WTC11 (cell line): Measurements from ENCODE around the gene GGCT. TPM values are rescaled to one million over a fixed set of nuclear protein-coding genes. Genes with fewer than 3 reads are reported as not detected.

Source experiments
- ATAC-seq: fragments of 200-7000 bp; cut with Tn5 transposase; 2 replicates; pipeline ENCODE4 v1.10.0; 2021; ENCODE audit warnings: mild to moderate bottlenecking, moderate library complexity
- CTCF ChIA-PET: fragments of 300-600 bp; sonication (Branson Sonifier 250); formaldehyde crosslinking; loops from one replicate; lab custom pipeline; 2021; ENCODE audit warnings: antibody characterized with exemption; lab: Charles Lee
- POLR2A ChIA-PET: fragments of 350-600 bp; sonication (Branson Sonifier 250); formaldehyde crosslinking; loops from one replicate; lab custom pipeline; 2021; ENCODE audit warnings: antibody characterized with exemption; lab: Charles Lee
- DNase-seq: peaks from one replicate; pipeline ENCODE4 v3.0.0; 2021; ENCODE audit warnings: low spot score
- H3K27ac Mint-ChIP-seq: 2 replicates; pipeline ENCODE4 v1.8.0; 2021; ENCODE audit warnings: mixed read lengths
- H3K27me3 Mint-ChIP-seq: 2 replicates; pipeline ENCODE4 v1.8.0; 2021; ENCODE audit warnings: low read depth, mild to moderate bottlenecking, moderate library complexity, mixed read lengths
- H3K36me3 Mint-ChIP-seq: 2 replicates; pipeline ENCODE4 v1.8.0; 2021; ENCODE audit warnings: mixed read lengths
- H3K4me1 Mint-ChIP-seq: 2 replicates; pipeline ENCODE4 v1.8.0; 2022; ENCODE audit warnings: mixed read lengths
- H3K4me3 Mint-ChIP-seq: 2 replicates; pipeline ENCODE4 v1.8.0; 2021; ENCODE audit warnings: mild to moderate bottlenecking, moderate library complexity, mixed read lengths
- H3K9me3 Mint-ChIP-seq: 2 replicates; pipeline ENCODE4 v1.8.0; 2021; ENCODE audit warnings: mixed read lengths
- CREB1 ChIP-seq: sonication (generic); formaldehyde crosslinking; IDR thresholded peaks from 2 replicates; pipeline ENCODE4 v1.8.0; 2023; ENCODE audit warnings: mild to moderate bottlenecking, missing genetic modification reagents
- ELF4 ChIP-seq: sonication (generic); formaldehyde crosslinking; IDR thresholded peaks from 2 replicates; pipeline ENCODE4 v1.8.1; 2022; ENCODE audit warnings: low read depth, mild to moderate bottlenecking, moderate library complexity, missing genetic modification reagents
- ESRRA ChIP-seq: sonication (generic); formaldehyde crosslinking; IDR thresholded peaks from 2 replicates; pipeline ENCODE4 v1.8.1; 2022; ENCODE audit warnings: mild to moderate bottlenecking, missing genetic modification reagents, borderline replicate concordance
- FOXJ3 ChIP-seq: sonication (generic); formaldehyde crosslinking; IDR thresholded peaks from 2 replicates; pipeline ENCODE4 v1.9.0; 2021; ENCODE audit warnings: missing genetic modification reagents, mild to moderate bottlenecking, borderline replicate concordance
- FOXK1 ChIP-seq: sonication (generic); formaldehyde crosslinking; IDR thresholded peaks from 2 replicates; pipeline ENCODE4 v1.8.0; 2022; ENCODE audit warnings: mild to moderate bottlenecking, moderate library complexity, missing genetic modification reagents
- FOXP1 ChIP-seq: sonication (generic); formaldehyde crosslinking; IDR thresholded peaks from 2 replicates; pipeline ENCODE4 v1.8.0; 2022; ENCODE audit warnings: missing genetic modification reagents, mild to moderate bottlenecking, moderate library complexity, borderline replicate concordance
- GABPB1 ChIP-seq: sonication (generic); formaldehyde crosslinking; IDR thresholded peaks from 2 replicates; pipeline ENCODE4 v1.8.1; 2023; ENCODE audit warnings: mild to moderate bottlenecking, missing genetic modification reagents
- IRF2 ChIP-seq: sonication (generic); formaldehyde crosslinking; IDR thresholded peaks from 2 replicates; pipeline ENCODE4 v1.8.0; 2022; ENCODE audit warnings: low read depth, missing genetic modification reagents, borderline replicate concordance
- MXD4 ChIP-seq: fragments of 250-450 bp; sonication (Bioruptor Pico); IDR thresholded peaks from 2 replicates; pipeline ENCODE4 v1.8.0; 2021; ENCODE audit warnings: mild to moderate bottlenecking, moderate library complexity, borderline replicate concordance
- MYBL2 ChIP-seq: sonication (generic); formaldehyde crosslinking; IDR thresholded peaks from 2 replicates; pipeline ENCODE4 v1.8.1; 2023; ENCODE audit warnings: mild to moderate bottlenecking, moderate library complexity, missing genetic modification reagents
- NR1H2 ChIP-seq: sonication (generic); formaldehyde crosslinking; IDR thresholded peaks from 2 replicates; pipeline ENCODE4 v1.9.0; 2021; ENCODE audit warnings: mild to moderate bottlenecking, moderate library complexity, missing genetic modification reagents
- ZNF263 ChIP-seq: sonication (generic); formaldehyde crosslinking; IDR thresholded peaks from 2 replicates; pipeline ENCODE4 v1.8.1; 2022; ENCODE audit warnings: low read depth, mild to moderate bottlenecking, moderate library complexity, missing genetic modification reagents
- ZNF396 ChIP-seq: fragments of 250-450 bp; sonication (Bioruptor Pico); IDR thresholded peaks from 2 replicates; pipeline ENCODE4 v1.8.0; 2021; ENCODE audit warnings: mild to moderate bottlenecking, moderate library complexity, borderline replicate concordance
- ZNF416 ChIP-seq: fragments of 250-450 bp; sonication (Bioruptor Pico); IDR thresholded peaks from 2 replicates; pipeline ENCODE4 v1.9.0; 2021; ENCODE audit warnings: mild to moderate bottlenecking, inconsistent platforms
- total RNA-seq: library from RNA; stranded (reverse); gene quantifications from 3 replicates; pipeline ENCODE4 v1.2.3, GENCODE V29; 2021
- TF ChIP-seq, protein P1 (sequence below): sonication (generic); formaldehyde crosslinking; IDR thresholded peaks from 2 replicates; pipeline ENCODE4 v1.8.1; 2023; ENCODE audit warnings: mild to moderate bottlenecking, missing genetic modification reagents
- TF ChIP-seq, protein P2 (sequence below): sonication (generic); formaldehyde crosslinking; IDR thresholded peaks from 2 replicates; pipeline ENCODE4 v1.8.0; 2023; ENCODE audit warnings: missing genetic modification reagents
- TF ChIP-seq, protein P3 (sequence below): sonication (generic); formaldehyde crosslinking; IDR thresholded peaks from 2 replicates; pipeline ENCODE4 v1.8.1; 2023; ENCODE audit warnings: mild to moderate bottlenecking, missing genetic modification reagents, borderline replicate concordance
- TF ChIP-seq, protein P4 (sequence below): fragments of 250-450 bp; sonication (Bioruptor Pico); IDR thresholded peaks from 2 replicates; pipeline ENCODE4 v2.1.2; 2022; ENCODE audit warnings: mild to moderate bottlenecking, moderate library complexity
- TF ChIP-seq, protein P5 (sequence below): sonication (generic); formaldehyde crosslinking; IDR thresholded peaks from 2 replicates; pipeline ENCODE4 v1.8.0; 2023; ENCODE audit warnings: mild to moderate bottlenecking, missing genetic modification reagents

Gene GGCT
- total RNA-seq, 1 experiment from 2014 or later, result 95.4 TPM

DNA sequence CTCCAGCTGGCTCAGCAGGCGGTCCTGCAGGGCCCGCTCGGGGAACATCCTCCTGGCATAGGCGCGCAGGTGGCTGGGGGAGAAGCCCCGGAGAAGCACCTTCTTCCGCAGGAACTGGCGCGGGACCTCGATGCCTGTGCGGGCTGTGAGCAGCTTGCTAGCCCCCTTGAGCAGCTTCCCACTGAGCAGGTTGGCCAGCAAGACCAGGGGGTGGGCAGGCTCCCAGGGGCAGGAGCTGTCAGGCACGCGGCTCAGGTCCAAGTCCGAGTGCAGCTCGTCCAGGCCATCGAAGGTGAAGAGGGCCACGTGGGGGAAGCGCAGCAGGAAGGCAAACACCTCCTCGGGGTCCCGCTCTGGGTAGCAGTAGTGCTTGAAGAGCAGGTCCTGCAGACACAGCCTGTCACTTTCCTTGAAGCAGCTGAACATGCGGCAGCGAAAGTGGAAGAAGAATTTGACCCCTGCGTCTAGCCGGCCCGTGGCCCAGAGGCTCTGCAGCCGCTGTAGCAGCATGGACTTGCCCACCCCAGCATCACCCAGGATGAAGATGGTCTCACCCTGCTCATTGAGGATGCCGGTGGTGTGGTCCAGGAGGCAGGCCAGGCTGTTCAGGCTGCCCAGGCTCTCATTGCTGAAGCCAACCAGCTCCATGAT, 52.2 kb downstream of the GGCT start (continued):
- TF ChIP-seq, protein P1, sequence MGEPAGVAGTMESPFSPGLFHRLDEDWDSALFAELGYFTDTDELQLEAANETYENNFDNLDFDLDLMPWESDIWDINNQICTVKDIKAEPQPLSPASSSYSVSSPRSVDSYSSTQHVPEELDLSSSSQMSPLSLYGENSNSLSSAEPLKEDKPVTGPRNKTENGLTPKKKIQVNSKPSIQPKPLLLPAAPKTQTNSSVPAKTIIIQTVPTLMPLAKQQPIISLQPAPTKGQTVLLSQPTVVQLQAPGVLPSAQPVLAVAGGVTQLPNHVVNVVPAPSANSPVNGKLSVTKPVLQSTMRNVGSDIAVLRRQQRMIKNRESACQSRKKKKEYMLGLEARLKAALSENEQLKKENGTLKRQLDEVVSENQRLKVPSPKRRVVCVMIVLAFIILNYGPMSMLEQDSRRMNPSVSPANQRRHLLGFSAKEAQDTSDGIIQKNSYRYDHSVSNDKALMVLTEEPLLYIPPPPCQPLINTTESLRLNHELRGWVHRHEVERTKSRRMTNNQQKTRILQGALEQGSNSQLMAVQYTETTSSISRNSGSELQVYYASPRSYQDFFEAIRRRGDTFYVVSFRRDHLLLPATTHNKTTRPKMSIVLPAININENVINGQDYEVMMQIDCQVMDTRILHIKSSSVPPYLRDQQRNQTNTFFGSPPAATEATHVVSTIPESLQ (CRISPR knock-in tag), result no peak
- TF ChIP-seq, protein P2, sequence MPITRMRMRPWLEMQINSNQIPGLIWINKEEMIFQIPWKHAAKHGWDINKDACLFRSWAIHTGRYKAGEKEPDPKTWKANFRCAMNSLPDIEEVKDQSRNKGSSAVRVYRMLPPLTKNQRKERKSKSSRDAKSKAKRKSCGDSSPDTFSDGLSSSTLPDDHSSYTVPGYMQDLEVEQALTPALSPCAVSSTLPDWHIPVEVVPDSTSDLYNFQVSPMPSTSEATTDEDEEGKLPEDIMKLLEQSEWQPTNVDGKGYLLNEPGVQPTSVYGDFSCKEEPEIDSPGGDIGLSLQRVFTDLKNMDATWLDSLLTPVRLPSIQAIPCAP, result no peak

DNA sequence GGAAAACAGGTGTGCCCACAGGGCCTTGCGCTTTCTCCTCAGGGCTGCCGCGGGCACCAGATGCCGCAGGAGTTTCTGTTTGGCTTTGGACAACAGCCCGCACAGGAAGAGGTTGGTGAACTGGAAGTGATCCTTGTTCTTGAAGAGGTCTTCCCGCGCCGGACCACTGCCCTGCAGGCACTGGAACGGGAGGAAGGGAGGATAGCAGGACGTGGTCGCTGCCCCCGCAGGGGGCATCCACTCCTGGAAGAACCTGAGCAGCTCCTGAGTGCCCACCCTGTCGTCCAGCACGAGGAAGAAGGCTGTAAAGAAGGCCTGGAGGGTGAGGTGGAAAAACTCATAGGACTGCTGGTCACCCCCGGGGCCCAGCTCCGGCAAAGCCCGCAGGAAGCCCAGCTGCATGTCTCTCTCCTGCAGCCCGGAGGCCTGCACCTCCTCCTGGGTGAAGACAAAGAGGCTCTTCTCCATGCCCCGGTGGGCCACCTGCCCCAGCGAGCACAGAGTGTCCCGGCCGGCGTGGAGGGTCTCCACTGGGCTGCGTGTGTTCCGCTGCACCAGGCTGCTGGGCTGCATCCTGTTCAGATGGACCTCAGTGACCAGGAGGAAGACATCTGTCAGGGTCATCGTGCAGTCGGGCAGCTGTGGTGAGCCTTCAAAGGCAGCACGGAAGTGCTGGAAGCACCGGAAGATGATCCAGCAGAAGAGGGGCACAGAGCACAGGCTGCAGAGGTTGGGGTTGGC, 52.9 kb downstream of the GGCT start:
- POLR2A ChIA-PET, result no interaction called here
- H3K27me3 Mint-ChIP-seq, result no peaks in the 10 kb centered on the region
- H3K4me1 Mint-ChIP-seq, result peaks cover 22% of the 10 kb centered on the region
- H3K4me3 Mint-ChIP-seq, result no peak overlapping the region
- TF ChIP-seq, protein P3, sequence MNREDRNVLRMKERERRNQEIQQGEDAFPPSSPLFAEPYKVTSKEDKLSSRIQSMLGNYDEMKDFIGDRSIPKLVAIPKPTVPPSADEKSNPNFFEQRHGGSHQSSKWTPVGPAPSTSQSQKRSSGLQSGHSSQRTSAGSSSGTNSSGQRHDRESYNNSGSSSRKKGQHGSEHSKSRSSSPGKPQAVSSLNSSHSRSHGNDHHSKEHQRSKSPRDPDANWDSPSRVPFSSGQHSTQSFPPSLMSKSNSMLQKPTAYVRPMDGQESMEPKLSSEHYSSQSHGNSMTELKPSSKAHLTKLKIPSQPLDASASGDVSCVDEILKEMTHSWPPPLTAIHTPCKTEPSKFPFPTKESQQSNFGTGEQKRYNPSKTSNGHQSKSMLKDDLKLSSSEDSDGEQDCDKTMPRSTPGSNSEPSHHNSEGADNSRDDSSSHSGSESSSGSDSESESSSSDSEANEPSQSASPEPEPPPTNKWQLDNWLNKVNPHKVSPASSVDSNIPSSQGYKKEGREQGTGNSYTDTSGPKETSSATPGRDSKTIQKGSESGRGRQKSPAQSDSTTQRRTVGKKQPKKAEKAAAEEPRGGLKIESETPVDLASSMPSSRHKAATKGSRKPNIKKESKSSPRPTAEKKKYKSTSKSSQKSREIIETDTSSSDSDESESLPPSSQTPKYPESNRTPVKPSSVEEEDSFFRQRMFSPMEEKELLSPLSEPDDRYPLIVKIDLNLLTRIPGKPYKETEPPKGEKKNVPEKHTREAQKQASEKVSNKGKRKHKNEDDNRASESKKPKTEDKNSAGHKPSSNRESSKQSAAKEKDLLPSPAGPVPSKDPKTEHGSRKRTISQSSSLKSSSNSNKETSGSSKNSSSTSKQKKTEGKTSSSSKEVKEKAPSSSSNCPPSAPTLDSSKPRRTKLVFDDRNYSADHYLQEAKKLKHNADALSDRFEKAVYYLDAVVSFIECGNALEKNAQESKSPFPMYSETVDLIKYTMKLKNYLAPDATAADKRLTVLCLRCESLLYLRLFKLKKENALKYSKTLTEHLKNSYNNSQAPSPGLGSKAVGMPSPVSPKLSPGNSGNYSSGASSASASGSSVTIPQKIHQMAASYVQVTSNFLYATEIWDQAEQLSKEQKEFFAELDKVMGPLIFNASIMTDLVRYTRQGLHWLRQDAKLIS, result no peak
- no peak for TF ChIP-seq MYBL2 (CRISPR knock-in tag)
- no peak for TF ChIP-seq FOXK1 (CRISPR knock-in tag)
- no peak for TF ChIP-seq FOXJ3 (CRISPR knock-in tag)
- no peak for TF ChIP-seq FOXP1 (CRISPR knock-in tag)
- TF ChIP-seq GABPB1, result no peak
- no peak for TF ChIP-seq ZNF263 (CRISPR knock-in tag)
- TF ChIP-seq ELF4 (CRISPR knock-in tag), result no peak
- no peak for TF ChIP-seq ZNF396
- TF ChIP-seq MXD4 (CRISPR knock-in tag), result no peak
- no peak for TF ChIP-seq NR1H2 (CRISPR knock-in tag)
- TF ChIP-seq, all 79 proteins: peak for 0
- DNase-seq (no peak), ATAC-seq (no peak)
- CTCF ChIA-PET, result interaction anchor here (1.0 to 3.1 kb wide), 4 partner anchors 17 to 287 kb away, joined by 3 to 12 read pairs (median 3); no protein-coding TSS in a partner anchor
- no peaks in the 10 kb centered on the region; the same call in 1 of the 2 replicates for H3K36me3 Mint-ChIP-seq
- H3K9me3 Mint-ChIP-seq, result no peaks in the 10 kb centered on the region
- H3K27ac Mint-ChIP-seq, result no peak overlapping the region

DNA sequence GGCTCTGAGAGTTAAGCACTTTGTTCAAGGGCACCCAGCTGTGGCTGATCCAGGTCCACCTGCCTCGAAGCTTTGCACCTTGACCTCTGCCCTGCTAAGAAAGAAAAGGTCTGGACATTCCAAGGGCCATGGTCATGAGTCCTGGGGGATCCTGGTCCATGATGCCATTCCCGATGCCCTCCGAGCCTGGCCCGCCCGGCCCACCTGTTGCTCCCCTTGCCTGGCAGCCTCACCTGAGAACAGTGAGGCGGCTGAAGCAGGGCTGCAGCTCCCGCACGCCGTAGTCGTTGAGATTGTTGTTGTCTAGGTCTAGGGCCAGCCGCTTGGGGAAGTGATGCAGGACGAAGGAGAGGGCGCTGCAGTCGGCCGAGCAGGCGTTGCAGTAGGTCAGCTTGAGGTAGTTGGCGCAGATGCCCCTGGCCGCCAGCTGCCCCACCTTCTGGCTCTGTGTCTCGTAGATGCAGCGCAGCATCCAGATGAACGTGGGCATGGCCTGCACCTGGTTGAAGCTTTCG, 53.6 kb downstream of the GGCT start:
- ATAC-seq (no peak), DNase-seq (no peak)
- Mint-ChIP-seq H3K36me3 (peaks cover 2% of the 10 kb centered on the region), H3K27ac (no peak overlapping the region; the same call in 1 of the 2 replicates), H3K4me1 (peaks cover 24% of the 10 kb centered on the region), H3K9me3 (no peaks in the 10 kb centered on the region), H3K27me3 (no peaks in the 10 kb centered on the region), H3K4me3 (no peak overlapping the region)
- ChIA-PET CTCF (interaction anchor here (1.0 to 3.1 kb wide), 3 partner anchors 18 to 286 kb away, joined by 3 to 12 read pairs (median 3); no protein-coding TSS in a partner anchor), POLR2A (interaction anchor here (0.6 kb wide), 1 partner anchor 206 kb away, joined by 3 read pairs; no protein-coding TSS in a partner anchor)
- TF ChIP-seq CREB1 (CRISPR knock-in tag) (no peak), ZNF416 (CRISPR knock-in tag) (no peak), ELF4 (CRISPR knock-in tag) (no peak), ESRRA (no peak), IRF2 (no peak)
- TF ChIP-seq, protein P4, sequence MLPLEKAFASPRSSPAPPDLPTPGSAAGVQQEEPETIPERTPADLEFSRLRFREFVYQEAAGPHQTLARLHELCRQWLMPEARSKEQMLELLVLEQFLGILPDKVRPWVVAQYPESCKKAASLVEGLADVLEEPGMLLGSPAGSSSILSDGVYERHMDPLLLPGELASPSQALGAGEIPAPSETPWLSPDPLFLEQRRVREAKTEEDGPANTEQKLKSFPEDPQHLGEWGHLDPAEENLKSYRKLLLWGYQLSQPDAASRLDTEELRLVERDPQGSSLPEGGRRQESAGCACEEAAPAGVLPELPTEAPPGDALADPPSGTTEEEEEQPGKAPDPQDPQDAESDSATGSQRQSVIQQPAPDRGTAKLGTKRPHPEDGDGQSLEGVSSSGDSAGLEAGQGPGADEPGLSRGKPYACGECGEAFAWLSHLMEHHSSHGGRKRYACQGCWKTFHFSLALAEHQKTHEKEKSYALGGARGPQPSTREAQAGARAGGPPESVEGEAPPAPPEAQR (CRISPR knock-in tag), result no peak
- TF ChIP-seq, protein P5, sequence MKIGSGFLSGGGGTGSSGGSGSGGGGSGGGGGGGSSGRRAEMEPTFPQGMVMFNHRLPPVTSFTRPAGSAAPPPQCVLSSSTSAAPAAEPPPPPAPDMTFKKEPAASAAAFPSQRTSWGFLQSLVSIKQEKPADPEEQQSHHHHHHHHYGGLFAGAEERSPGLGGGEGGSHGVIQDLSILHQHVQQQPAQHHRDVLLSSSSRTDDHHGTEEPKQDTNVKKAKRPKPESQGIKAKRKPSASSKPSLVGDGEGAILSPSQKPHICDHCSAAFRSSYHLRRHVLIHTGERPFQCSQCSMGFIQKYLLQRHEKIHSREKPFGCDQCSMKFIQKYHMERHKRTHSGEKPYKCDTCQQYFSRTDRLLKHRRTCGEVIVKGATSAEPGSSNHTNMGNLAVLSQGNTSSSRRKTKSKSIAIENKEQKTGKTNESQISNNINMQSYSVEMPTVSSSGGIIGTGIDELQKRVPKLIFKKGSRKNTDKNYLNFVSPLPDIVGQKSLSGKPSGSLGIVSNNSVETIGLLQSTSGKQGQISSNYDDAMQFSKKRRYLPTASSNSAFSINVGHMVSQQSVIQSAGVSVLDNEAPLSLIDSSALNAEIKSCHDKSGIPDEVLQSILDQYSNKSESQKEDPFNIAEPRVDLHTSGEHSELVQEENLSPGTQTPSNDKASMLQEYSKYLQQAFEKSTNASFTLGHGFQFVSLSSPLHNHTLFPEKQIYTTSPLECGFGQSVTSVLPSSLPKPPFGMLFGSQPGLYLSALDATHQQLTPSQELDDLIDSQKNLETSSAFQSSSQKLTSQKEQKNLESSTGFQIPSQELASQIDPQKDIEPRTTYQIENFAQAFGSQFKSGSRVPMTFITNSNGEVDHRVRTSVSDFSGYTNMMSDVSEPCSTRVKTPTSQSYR, result no peak
